ENCODE measurements around the gene DCXR. TPM values are rescaled to one million over a fixed set of nuclear protein-coding genes. Genes with fewer than 3 reads are reported as not detected.

DCXR gene
- total RNA-seq, 1 donor from 2014 or later: 56.8 TPM

GRCh38 chr17:82010575-82011525, 26.6 kb downstream of the DCXR start:
- no peak for DNase-seq

- DNase-seq: no peak
These were observed 28.1 kb downstream of the DCXR start for GRCh38 chr17:82009413-82009812.

GRCh38 chr17:82008941-82009405, 28.5 kb downstream of the DCXR start:
- DNase-seq: no peak

- no peak for DNase-seq
These were observed 29.1 kb downstream of the DCXR start for GRCh38 chr17:82008258-82008940.

- no peak for DNase-seq
These were observed 29.8 kb downstream of the DCXR start for GRCh38 chr17:82007495-82008257.

GRCh38 chr17:82007228-82007494, 30.3 kb downstream of the DCXR start:
- DNase-seq: no peak

GRCh38 chr17:82006468-82007227, 30.8 kb downstream of the DCXR start:
- no peak for DNase-seq

- DNase-seq: no peak
These were observed 31.7 kb downstream of the DCXR start for GRCh38 chr17:82005701-82006348.

GRCh38 chr17:82004517-82005455, 32.7 kb downstream of the DCXR start:
- no peak for DNase-seq

- peak; percentile 89 for DNase-seq
These were observed 33.8 kb downstream of the DCXR start for GRCh38 chr17:82003411-82004381.

GRCh38 chr17:82001571-82002056, 35.9 kb downstream of the DCXR start:
- no peak for DNase-seq

- DNase-seq: no peak
These were observed 36.5 kb downstream of the DCXR start for GRCh38 chr17:82000803-82001570.

GRCh38 chr17:81999976-82000802, 37.3 kb downstream of the DCXR start:
- no peak for DNase-seq

GRCh38 chr17:81999587-81999975, 37.9 kb downstream of the DCXR start:
- DNase-seq: no peak

GRCh38 chr17:81998691-81999438, 38.6 kb downstream of the DCXR start:
- DNase-seq: no peak

GRCh38 chr17:81998212-81998611, 39.3 kb downstream of the DCXR start:
- peak; percentile 41 for DNase-seq

Measured in dermis blood vessel endothelial cell (primary cell).